GM18507 (cell line): Measurements from ENCODE around the gene FOXC1.

ENCODE experiments used
- DNase-seq: peaks from one replicate; pipeline ENCODE4 v3.0.0; 2011; ENCODE audit warnings: low read depth; ENCODE audit not compliant: insufficient read length; ENCODE audit errors: extremely low spot score
- FAIRE-seq: peaks from 2 replicates; lab custom pipeline; 2011; peaks lifted over from hg19 to GRCh38; lab: Jason Lieb, UNC

The FOXC1 gene

DNA sequence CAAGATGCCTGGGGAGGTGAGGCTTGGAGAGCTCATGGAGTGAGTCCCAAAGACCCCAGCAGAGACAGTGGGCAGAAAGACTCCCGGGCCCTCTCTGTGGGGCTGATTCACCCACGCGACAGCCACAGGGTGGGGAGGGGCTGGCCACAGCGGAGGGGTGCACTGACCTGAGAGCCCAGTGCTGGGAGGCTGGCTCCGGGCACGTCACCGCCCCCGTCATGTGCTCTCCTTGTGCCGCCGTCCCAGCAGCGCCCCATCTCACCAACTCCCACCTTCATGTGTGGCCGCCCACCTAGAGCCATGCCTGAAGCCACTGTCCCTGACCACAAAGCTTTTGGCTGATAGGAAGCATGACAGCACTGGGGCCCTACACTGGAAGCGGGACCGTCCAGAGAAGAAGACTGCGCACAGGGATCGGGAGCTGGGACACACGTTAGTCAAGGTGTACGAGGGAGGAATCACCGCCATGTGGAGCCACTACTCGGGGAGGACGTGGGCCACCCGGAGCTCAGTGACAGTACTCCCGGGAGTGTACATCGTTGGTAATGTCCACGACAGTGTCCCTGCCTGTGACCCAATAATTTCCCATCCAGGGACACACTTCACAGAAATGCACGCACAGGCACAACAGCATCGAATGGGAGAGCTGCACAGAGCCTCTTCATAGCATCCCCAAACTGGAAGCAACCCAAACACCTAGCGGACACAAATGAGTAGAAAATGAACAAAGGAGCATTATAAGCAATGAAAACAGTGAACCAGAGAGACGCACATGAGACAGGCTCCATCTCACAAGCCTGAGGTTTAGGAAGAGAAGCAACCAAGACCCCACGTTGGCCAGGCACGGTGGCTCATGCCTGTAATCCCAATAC, 28.4 kb upstream of the FOXC1 start:
- FAIRE-seq (no peak), DNase-seq (no peak)

DNA sequence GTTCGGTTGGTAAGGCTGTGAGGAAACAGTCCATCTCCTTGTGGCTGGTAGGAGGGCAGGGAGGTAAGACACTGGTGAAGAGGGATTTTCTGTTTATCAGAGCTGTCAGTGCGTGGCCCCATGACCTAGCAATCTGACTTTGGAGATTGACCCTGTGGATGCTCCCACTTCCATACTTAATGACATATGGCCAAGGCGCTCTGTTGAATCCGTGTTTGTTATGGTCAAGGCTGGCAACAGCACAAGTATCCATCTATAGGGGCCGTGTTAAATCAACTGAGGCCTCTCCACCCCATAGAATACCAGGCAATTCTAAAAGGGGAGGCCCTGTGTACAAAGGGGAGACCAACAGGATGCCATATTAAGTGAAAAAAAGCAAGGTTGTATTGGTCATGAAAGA, 25.6 kb upstream of the FOXC1 start:
- DNase-seq (no peak), FAIRE-seq (no peak)

DNA sequence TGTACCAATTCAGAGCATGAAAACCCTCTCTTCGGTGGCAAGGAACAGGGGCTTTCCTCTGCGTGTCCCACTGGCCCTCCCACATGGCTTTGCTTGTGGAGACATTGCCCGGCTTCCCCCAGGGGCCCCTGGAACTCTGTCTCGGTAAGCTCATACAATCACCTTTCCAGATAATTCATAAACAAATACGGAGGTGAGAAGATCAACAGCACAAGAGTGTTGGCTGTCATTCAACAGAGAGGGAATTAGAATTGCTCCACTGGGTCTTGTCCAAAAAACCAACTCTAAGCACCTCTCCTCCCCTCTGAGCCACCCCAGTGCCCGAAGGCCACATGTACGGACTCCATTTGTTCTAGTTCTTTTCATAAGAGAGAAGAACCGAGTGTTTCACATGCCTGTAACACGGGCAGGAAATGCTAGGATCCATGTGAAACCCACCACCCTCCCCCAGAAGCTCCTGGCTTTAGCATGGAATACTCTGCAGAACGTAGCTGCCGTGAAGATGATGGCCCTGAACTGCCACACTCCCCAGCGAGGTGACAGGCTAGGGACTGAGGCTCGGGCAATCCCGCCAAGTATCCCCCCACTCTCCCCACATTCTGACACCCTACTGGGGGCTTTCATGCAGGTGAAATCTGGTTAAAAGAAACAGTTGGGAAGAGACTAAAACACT, 24.6 kb upstream of the FOXC1 start:
- DNase-seq (no peak), FAIRE-seq (no peak)

DNA sequence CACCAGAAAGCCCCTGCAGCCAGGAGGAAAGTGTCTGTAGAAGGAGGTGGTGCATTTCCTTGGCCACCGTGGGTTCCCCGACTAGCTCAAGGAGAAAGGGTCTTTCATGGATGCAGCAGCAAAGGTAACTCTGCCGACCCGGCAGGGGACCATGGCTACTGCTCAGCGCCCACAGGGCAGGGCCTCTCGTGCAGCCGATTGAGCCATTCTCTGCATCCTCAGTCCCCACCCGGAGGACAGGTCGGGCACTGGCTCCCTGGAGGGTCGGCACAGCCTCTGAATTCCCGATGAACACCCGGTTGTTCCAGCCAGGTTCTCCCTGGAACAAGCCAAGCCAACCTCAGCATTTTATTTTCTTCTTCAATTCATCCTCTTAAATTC, 24.1 kb upstream of the FOXC1 start:
- DNase-seq (no peak), FAIRE-seq (no peak)

- no peak for FAIRE-seq
- no peak for DNase-seq
These were observed 23.5 kb upstream of the FOXC1 start for GRCh38 chr6:1586256-1586655.

GRCh38 chr6:1586861-1587450, 22.8 kb upstream of the FOXC1 start:
- DNase-seq, result no peak
- FAIRE-seq, result no peak

GRCh38 chr6:1587546-1587945, 22.2 kb upstream of the FOXC1 start:
- FAIRE-seq (no peak), DNase-seq (no peak)

GRCh38 chr6:1587977-1588376, 21.7 kb upstream of the FOXC1 start:
- no peak for DNase-seq
- no peak for FAIRE-seq

- DNase-seq (no peak), FAIRE-seq (no peak)
These were observed 20.5 kb upstream of the FOXC1 start for GRCh38 chr6:1589208-1589607.

DNA sequence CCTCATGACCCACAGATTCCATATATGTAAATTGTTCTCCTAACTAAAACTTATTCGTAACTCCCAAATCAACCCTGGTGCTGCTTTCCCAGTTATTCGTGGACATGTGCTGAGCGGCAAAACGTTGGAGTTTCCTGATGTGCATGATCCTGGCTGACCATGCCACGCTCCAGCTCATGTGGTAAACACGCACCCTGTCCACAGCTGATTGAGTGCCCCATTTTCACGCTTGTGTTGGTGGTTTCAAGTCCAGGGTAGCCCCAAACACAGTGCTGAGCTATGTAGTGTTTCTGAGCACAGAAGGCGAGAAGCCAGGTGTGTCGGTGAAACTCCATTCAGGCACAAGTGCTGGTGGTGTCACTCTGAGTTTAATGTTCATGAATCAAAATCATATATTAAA, 19.1 kb upstream of the FOXC1 start:
- DNase-seq (no peak), FAIRE-seq (no peak)

DNA sequence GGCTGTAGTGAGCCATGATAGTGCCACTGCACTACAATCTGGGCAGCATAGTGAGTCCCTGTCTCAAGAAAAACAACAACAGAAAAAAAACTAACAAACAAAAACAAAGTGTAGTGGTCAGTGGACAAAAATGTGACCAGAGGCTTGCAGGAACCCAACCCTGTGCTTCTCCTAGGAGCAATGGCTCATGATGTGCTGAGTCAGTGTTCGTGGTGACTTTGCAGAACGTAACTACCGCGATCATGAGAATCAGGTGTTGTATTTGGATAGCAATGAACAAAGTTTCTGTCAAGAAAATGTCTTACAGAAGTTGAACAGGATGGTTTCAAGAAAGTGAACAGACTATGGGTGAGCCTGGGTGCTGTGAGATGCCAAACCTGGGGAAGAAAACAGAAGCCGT, 18.5 kb upstream of the FOXC1 start:
- FAIRE-seq (no peak), DNase-seq (no peak)

DNA sequence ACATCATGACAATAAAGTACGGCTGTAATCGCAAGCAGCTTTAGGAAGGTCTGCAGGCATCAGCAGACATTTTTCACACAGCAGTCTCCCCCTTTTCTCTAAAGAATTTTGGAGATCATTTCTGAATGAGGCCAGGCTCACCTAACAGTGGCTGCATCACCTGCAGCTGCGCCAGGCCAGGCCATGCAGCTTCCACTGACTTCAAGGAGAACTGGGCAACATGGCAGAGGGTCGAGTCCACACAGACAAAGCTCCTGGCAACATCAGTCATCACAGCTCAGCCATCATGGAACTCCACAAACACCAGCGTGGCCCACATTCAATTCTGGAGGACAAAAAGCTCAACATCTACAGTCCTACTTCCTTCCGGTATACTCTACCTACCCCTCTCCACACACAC, 17.8 kb upstream of the FOXC1 start:
- no peak for FAIRE-seq
- no peak for DNase-seq

GRCh38 chr6:1592852-1593251, 16.9 kb upstream of the FOXC1 start:
- DNase-seq (no peak), FAIRE-seq (no peak)

GRCh38 chr6:1593286-1593957, 16.3 kb upstream of the FOXC1 start:
- DNase-seq (no peak), FAIRE-seq (no peak)

DNA sequence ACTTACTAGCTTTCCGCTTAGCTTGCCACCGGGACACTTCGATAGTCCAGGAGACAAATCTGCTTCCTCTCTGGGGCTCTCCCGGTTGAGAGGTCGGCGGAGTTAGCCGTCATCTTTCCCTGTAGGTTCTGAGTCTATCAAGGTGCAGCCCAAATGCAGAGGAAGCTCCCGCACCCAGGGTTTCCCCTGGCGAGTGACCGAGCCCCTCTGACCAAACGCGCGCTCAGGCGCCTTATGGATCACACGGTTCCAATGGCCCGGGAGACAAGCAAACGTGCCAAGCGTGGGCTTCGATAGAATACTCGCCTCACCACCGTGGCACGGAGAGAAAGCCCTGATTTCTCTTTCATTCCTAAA, 15.8 kb upstream of the FOXC1 start:
- no peak for FAIRE-seq
- DNase-seq, result no peak

GRCh38 chr6:1594445-1595200, 15.1 kb upstream of the FOXC1 start:
- FAIRE-seq, result no peak
- no peak for DNase-seq

- no peak for FAIRE-seq
- DNase-seq, result no peak
These were observed 14.2 kb upstream of the FOXC1 start for GRCh38 chr6:1595271-1596087.

GRCh38 chr6:1596088-1596852, 13.4 kb upstream of the FOXC1 start:
- FAIRE-seq (peak; percentile 91), DNase-seq (peak; percentile 70)
